Activated CD4-positive, alpha-beta T cell treated with anti-CD3 and anti-CD28 coated beads, Interleukin-2, Interleukin-4, amounts not matched to agents 100 ng/mL and 50 ng/mL, durations not matched to agents 16 hours and 8 hours (primary cell): ENCODE data around the gene SLC4A1.

ENCODE experiments used
- DNase-seq: peaks from one replicate; pipeline ENCODE4 v3.0.0-alpha.2; 2020; ENCODE audit warnings: low spot score

Gene SLC4A1

DNA sequence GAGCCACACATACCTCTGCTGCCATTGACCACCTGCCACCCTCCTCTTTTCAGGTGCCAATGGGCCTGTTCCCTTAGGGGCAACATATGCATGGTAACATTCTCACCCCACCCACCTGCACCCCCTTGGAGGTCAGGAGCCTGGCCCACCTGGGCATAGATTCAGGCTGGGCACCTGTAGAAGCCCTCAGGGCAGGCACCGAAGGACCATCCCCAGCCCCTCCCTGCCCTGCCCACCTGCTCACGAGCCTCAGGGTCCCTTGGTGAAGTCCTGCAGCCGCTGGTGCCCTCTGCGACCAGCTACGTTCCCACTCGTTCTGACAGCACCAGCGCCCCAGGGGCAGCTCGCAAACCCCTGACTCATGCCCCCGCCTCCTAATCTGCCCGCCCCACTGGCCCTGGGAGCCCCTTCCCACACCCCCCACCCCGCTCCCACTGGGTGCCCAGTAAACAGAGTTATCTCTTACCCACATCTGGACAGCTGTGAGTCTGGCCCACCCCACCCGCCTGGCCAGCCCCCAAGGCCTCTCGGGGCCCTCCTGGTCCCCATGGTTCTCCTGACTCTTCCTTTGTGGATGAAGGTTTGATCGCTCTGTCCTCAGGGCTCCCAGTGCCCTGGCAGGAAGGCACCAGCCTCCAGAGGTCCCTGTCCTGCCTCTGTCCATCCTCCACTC lies at the start of gene SLC4A1:
Gene SLC4A1, minus strand, starts transcription at position 318 of the 673 bp plus-strand sequence. CDS start 5,269 bp downstream, outside the sequence.
- no peak for DNase-seq

GRCh38 chr17:44317545-44317944 lies 49.6 kb upstream of the SLC4A1 start:
- no peak for DNase-seq

DNA sequence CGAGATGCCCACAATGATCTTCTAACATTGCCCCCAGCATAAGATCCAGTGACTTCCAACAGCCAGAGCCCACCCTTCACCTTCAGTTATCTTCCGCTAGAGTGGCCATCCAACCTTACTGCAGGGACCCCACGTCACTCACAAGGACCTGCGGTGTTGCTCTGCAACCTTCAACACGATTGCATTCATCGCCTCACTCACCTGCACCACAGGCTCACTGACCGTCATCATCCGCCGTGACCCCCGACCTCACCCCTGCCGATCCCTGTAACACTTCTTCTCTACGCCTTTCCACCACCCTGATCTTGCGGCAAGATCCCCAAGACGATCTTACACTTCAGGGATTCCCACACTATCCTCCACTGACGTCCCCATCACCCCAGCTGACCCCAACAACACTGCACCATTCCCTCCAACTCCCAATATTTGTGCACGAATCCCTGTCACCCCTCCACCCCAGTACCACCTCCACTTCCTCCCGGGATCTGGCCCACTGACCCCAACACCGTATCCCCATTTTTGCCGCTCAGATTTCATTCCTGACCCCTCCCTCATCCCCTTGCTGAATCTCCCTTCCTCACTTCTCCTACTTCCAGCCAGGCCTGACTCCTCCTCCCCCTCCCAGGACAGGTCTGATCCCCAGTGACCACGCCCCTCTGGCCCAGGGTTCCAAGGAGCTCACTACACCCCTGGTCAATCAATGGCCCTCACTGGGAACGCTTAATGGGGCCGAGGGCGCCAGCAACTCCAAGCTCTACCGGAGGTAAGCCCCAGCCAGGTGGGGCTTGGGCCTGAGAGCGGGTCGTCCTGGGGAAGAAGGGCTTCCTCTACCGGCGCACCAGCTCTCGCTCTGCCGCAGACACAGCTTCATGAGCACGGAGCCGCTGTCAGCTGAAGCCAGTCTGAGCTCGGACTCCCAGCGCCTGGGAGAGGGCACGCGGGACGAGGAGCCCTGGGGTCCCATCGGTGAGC lies 48.1 kb upstream of the SLC4A1 start:
- no peak for DNase-seq

- peak; percentile 35 for DNase-seq
Observed at GRCh38 chr17:44314869-44315661, 47.1 kb upstream of the SLC4A1 start.

DNA sequence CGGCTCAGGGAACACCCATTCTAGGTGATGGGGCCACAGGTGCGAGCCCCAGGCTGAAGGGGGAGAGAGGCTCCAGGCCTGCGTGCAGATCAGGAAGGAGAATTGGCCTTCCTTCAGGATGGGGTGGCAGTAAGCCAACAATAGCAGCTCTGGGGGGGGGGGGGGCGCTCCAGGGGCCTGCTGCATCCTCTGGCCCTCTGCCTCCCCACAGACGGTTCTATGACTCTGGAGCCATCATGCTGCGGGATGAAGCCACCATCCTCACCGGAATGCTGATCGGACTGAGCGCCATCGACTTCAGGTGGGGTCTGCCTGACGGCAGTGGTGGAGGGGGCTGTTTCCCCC lies 46.6 kb upstream of the SLC4A1 start:
- no peak for DNase-seq

GRCh38 chr17:44314031-44314430 lies 46.1 kb upstream of the SLC4A1 start:
- DNase-seq, result no peak

DNA sequence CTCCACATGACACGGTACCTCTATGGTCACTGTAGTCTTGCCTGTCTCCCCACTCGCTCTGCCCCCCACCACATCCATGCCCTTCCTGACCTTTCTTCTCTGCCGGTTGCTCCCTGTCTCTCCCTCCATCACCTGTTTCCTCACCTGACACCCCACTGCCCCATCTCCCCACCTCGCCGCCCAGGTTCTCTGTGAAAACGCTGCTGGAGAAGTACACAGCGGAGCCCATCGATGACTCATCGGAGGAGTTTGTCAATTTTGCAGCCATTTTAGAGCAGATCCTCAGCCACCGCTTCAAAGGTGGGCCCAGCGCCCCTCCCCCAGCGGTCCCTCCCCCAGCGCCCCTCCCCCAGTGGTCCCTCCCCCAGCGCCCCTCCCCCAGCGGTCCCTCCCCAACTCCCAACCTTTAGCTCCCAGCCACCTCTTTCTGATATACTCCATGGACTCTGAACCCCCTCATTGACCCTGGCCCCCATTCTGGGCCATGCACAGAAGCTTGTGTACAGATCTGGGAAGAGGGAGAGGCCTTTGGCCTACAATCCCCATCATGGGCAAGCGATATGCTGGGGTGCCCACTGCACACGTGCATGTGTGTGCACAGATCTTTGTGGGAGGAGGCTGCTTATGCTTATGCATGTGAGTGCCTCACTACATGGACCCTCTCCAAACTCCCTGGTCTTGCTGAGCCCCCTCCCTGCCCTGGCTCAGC lies 44.6 kb upstream of the SLC4A1 start:
- DNase-seq, result no peak

DNA sequence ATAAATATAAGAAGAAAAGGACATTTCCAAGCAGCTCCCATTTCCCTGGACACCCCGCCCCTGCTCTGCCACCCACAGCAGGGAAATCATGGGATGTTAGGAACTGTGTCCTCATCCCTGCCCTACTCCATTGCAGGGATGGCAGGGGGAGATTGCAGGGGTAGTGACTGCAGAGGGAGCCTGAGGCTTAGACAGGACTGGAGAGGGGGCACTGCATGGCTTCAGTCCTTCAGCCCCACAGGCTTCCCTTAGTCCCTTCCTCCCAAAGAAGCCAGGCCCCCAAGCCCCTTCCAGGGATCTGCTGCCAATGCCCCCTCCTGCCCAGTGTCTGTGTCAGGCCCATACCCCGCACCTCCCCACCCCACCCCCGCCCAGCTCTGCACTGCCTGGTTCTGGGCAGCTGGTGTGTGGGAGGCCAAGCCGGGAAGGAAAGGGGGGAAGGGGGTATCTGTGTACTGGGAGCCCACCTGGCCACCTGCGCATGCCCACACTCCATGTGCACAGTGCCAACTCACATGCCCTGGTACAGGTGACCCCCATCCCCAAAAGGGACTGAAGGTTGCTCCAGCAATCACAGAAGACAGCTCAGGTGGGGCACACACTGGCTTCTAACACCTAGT lies 43.7 kb upstream of the SLC4A1 start:
- no peak for DNase-seq

DNA sequence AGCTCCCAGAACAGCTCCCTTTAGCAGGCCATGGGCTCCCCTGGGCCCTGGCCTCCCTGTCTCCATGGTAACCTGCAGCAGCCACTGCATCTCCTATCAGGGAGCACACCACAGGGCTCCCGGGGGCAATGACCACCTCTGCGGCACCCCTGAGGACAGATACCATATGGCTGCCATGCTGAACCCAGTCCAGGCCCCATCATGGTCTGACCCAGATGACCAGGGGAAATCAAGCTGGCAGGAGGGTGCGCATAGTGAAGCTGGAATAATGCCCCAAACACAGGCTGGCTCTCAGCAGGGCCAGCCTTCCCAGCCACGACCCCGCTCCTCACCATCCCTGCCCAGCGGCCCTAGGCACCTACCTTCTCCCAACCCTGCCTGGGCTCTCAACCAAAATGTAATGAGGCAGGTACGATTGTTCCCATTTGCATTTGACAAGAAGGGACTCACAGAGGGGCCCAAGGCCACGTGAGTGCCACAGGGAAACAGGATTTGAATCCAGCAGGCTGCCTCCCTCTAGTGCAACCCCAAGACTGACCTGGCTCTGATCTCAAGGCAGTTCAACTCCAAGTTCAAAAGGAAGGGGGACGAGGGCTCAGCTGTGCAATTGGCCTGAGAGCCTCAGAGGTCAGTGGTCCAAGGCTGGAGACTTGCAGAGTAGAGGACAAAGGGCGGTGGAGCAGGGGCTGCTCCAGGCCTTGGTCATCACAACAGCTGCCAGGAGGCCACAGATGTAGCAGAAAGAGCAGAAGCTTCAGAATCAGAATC lies 42.9 kb upstream of the SLC4A1 start:
- no peak for DNase-seq

DNA sequence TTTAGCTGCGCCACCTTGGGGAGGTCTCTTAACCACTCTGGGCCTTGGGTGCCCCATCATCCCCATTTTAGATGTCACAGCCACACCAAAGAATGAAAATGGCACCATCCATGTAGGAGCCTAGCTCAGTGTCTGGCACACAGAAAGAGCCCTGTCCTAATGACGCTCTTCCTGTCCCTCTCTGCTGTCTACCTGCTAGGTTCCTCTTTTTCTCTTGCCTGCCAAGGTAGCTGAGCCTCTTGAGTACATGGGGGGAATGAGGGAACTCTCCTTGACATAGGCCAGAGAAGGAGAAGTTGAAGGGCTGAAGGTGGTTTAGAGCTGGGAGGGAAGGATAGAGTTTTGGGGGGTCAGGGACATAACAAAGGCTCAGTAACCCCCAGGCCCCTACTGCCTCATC lies 42.3 kb upstream of the SLC4A1 start:
- no peak for DNase-seq

DNA sequence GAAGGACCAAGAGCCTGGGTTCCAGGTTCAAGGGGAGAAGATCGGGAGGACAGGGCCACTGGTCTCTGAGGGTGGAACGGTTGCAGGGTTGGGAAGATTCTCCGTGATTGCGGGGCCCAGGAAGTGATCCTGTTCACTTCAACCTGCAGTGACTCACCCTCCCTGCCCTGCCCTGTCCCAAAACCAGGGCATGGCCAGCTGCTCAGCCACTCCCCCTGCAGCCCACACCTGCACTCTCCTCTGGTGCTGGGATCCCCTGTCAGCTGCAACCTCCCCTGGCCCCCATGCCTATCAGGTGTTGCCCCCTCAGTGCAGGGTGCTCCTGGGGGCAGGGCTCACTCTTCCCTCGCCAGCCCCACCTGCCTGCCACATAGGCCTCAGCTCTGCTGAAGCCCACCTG lies 41.5 kb upstream of the SLC4A1 start:
- no peak for DNase-seq

- no peak for DNase-seq
Observed at GRCh38 chr17:44308865-44309264, 40.9 kb upstream of the SLC4A1 start.

DNA sequence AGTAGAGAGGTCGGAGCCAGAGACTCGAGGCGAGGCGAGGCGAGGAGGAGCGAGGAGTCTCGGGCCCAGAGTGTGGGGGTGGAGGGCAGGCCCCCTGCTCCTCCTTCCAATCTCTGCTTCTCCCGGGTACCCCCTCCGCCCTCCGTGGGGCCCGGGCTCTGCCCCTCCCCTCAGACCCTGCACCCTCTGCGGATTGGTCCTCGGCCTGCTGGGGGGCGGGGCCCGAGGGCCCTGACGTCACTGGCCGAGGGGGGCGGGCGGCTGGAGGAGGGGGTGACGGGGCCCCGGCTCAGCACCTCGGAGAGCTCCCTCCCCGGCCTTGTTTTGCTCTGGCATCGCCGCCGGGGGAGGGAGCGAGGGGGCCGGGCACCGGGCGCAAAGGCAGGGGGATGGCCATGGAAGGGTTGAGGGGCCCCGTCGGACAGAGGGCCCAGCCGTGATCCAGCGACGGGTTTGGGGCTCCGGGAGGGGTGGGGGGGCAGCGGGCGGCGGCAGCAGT lies 40.4 kb upstream of the SLC4A1 start, which contains the start of gene RUNDC3A:
Gene RUNDC3A, plus strand, starts transcription at position 282 of the 499 bp plus-strand sequence. CDS start 232 bp downstream, outside the sequence.
- peak; percentile 69 for DNase-seq

- no peak for DNase-seq
Observed at GRCh38 chr17:44307387-44308186, 39.7 kb upstream of the SLC4A1 start.

DNA sequence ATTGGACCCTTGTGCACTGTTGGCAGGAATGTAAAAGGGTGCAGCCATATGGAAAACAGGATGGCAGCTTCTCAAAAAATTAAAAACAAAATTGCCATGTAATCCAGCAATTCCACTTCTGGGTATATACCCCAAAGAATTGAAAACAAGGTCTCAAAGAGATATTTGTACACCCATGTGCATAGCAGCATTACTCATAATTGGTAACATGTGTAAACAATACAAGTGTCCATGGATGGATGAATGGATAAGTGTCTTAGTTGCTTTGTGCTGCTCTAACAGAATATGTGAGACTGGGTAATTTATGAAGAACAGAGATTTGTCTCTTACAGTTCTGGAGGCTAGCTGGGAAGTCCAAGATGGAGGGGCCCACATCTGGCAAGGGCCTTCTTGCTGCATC lies 36.7 kb upstream of the SLC4A1 start:
- DNase-seq, result no peak

- no peak for DNase-seq
Observed at GRCh38 chr17:44297975-44298374, 30.0 kb upstream of the SLC4A1 start.

GRCh38 chr17:44293509-44294226 lies 25.7 kb upstream of the SLC4A1 start:
- DNase-seq, result no peak

DNA sequence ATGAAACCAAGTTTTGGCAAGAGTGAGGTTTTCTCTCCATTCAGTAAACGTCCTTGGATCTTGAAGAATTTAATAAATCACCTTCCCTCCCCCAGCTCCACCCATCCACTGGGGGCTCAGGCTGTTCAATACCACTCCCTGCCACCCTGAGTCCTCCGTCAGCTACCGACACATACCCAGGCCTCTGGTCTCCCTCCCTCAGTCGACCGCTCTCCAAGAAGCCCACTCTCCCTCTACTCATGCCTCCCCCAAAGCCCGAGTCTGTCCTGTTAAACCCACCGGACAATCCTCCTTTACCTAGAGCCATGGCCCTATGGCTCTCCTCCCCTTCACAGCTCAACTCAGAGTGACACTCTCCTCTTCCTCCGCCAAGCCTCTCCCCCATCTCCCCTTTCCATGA lies 19.7 kb upstream of the SLC4A1 start:
- DNase-seq, result no peak

- DNase-seq, result no peak
Observed at GRCh38 chr17:44284024-44284400, 16.1 kb upstream of the SLC4A1 start.
